Liver (tissue), 9 donors: Measurements from ENCODE around the gene FARP1. TPM values are rescaled to one million over a fixed set of nuclear protein-coding genes. Genes with fewer than 3 reads are reported as not detected.

Experiments
- DNase-seq: peaks from one replicate; pipeline ENCODE4 v3.0.0-alpha.2; 2017; ENCODE audit warnings: low spot score
- H3K27ac ChIP-seq, 2 donors: one replicate each; pipeline ENCODE4 v1.7.0; 2013; ENCODE audit warnings: inconsistent platforms in 2 of 2, low read length in 2 of 2, control low read depth in 1 of 2, low read depth in 1 of 2, mild to moderate bottlenecking in 1 of 2
- H3K27me3 ChIP-seq, 4 donors: one replicate each; pipeline versions ENCODE4 v1.6.1 to v1.7.0; 2013; ENCODE audit warnings: low read length in 3 of 4, inconsistent platforms in 1 of 4, mild to moderate bottlenecking in 1 of 4, moderate library complexity in 1 of 4; ENCODE audit not compliant: control insufficient read depth in 4 of 4, insufficient read depth in 4 of 4
- H3K36me3 ChIP-seq, 4 donors: one replicate each; pipeline versions ENCODE4 v1.6.1 to v1.7.0; 2013; ENCODE audit warnings: low read length in 3 of 4, mild to moderate bottlenecking in 3 of 4, low read depth in 1 of 4, moderate library complexity in 1 of 4; ENCODE audit not compliant: control insufficient read depth in 4 of 4, insufficient read depth in 3 of 4
- H3K4me1 ChIP-seq, 4 donors: one replicate each; pipeline versions ENCODE4 v1.6.1 to v1.7.0; 2013; ENCODE audit warnings: low read length in 3 of 4, mild to moderate bottlenecking in 3 of 4, moderate library complexity in 1 of 4; ENCODE audit not compliant: control insufficient read depth in 4 of 4, insufficient read depth in 4 of 4
- H3K4me3 ChIP-seq, 3 donors: one replicate each; pipeline versions ENCODE4 v1.6.1 to v1.7.0; 2013; ENCODE audit warnings: low read length in 3 of 3, control low read depth in 1 of 3, low read depth in 1 of 3, mild to moderate bottlenecking in 1 of 3
- H3K9ac ChIP-seq, 2 donors: one replicate each; pipeline ENCODE4 v1.7.0; 2013; ENCODE audit warnings: low read length in 2 of 2, mild to moderate bottlenecking in 2 of 2, moderate library complexity in 2 of 2, control low read depth in 1 of 2, low read depth in 1 of 2
- H3K9me3 ChIP-seq, 4 donors: one replicate each; pipeline versions ENCODE4 v1.6.1 to v1.7.0; 2013; ENCODE audit warnings: low read length in 3 of 4; ENCODE audit not compliant: control insufficient read depth in 4 of 4
- ATF3 ChIP-seq: IDR thresholded peaks from 2 replicates; pipeline ENCODE4 v1.6.1; 2016; ENCODE audit warnings: antibody characterized with exemption
- CTCF ChIP-seq: fragments of 150-350 bp; IDR thresholded peaks from 2 replicates; pipeline ENCODE4 v1.5.1; 2017; ENCODE audit warnings: improper control_type of control experiment, low read depth, low read length; ENCODE audit not compliant: missing input control
- EGR1 ChIP-seq, 2 donors: IDR thresholded peaks; 2 replicates each; pipeline ENCODE4 v1.6.1; 2016 to 2018; ENCODE audit warnings: antibody characterized with exemption in 2 of 2, low read depth in 2 of 2
- FOXA1 ChIP-seq: IDR thresholded peaks from 2 replicates; pipeline ENCODE4 v1.6.1; 2016; ENCODE audit warnings: antibody characterized with exemption
- FOXA2 ChIP-seq: IDR thresholded peaks from 2 replicates; pipeline ENCODE4 v1.6.1; 2016; ENCODE audit warnings: antibody characterized with exemption
- GABPA ChIP-seq, 2 donors: IDR thresholded peaks in 1 of 2; conservative IDR thresholded peaks in 1 of 2; 2 replicates each; pipeline ENCODE4 v1.6.1; 2016; ENCODE audit warnings: antibody characterized with exemption in 2 of 2, mild to moderate bottlenecking in 1 of 2, moderate library complexity in 1 of 2
- HNF4A ChIP-seq, 2 donors: conservative IDR thresholded peaks; 2 replicates each; pipeline ENCODE4 v1.6.1; 2016; ENCODE audit warnings: antibody characterized with exemption in 2 of 2, mild to moderate bottlenecking in 2 of 2
- HNF4G ChIP-seq: IDR thresholded peaks from 2 replicates; pipeline ENCODE4 v1.6.1; 2016; ENCODE audit warnings: antibody characterized with exemption
- JUND ChIP-seq, 2 donors: IDR thresholded peaks; 2 replicates each; pipeline ENCODE4 v1.6.1; 2016; ENCODE audit warnings: antibody characterized with exemption in 2 of 2
- MAX ChIP-seq: IDR thresholded peaks from 2 replicates; pipeline ENCODE4 v1.6.1; 2016; ENCODE audit warnings: antibody characterized with exemption
- NR2F2 ChIP-seq: IDR thresholded peaks from 2 replicates; pipeline ENCODE4 v1.6.1; 2016; ENCODE audit warnings: antibody characterized with exemption
- RAD21 ChIP-seq, 2 donors: IDR thresholded peaks; 2 replicates each; pipeline ENCODE4 v1.6.1; 2016; ENCODE audit warnings: antibody characterized with exemption in 2 of 2, mild to moderate bottlenecking in 2 of 2
- REST ChIP-seq: IDR thresholded peaks from 2 replicates; pipeline ENCODE4 v1.6.1; 2016; ENCODE audit warnings: antibody characterized with exemption, mild to moderate bottlenecking
- SP1 ChIP-seq: IDR thresholded peaks from 2 replicates; pipeline ENCODE4 v1.6.1; 2018; ENCODE audit warnings: antibody characterized with exemption, mild to moderate bottlenecking
- TAF1 ChIP-seq: conservative IDR thresholded peaks from 2 replicates; pipeline ENCODE4 v1.6.1; 2016; ENCODE audit warnings: antibody characterized with exemption, mild to moderate bottlenecking
- YY1 ChIP-seq: IDR thresholded peaks from 2 replicates; pipeline ENCODE4 v1.6.1; 2016; ENCODE audit warnings: antibody characterized with exemption, mild to moderate bottlenecking
- ZBTB33 ChIP-seq: IDR thresholded peaks from 2 replicates; pipeline ENCODE4 v1.6.1; 2016; ENCODE audit warnings: antibody characterized with exemption
- WGBS: extraction: QIAGEN DNeasy Blood & Tissue Kit; methylation state at CpG from one replicate; pipeline ENCODE4 v1.1.7; 2013; 5-methylcytosine and 5-hydroxymethylcytosine counted together
- polyA plus RNA-seq, 2 donors: library from polyadenylated mRNA; stranded (reverse) in 1 of 2; unstranded in 1 of 2; fragments of 200-250 nt in 1 of 2; fragments of >200 nt in 1 of 2; fragmentation: Nextera tagmentation in 1 of 2; extraction: Ambion mirVana in 1 of 2; gene quantifications; one replicate each; pipeline versions ENCODE4 v1.2.1 to v1.2.3, GENCODE V29; 2013 to 2015
- total RNA-seq, 2 donors: library from RNA; depleted of rRNA; stranded (reverse); fragments of >200 nt; gene quantifications; one replicate each; pipeline ENCODE4 v1.2.3, GENCODE V29; 2014
- donor health status: healthy.
- donor health status: healthy.
- donor health status: healthy.
- donor health status: healthy.
- donor health status: healthy.

FARP1 gene
- total and polyA plus RNA-seq, 4 donors = 28.4 to 62.6 (median 39.8) TPM

GRCh38 chr13:98457053-98457452 lies 314.2 kb downstream of the FARP1 start (continued):
- TF ChIP-seq CTCF = no peak
- no peak for TF ChIP-seq ATF3
- no peak for TF ChIP-seq YY1
- TF ChIP-seq HNF4A (conservative IDR thresholded peaks at IDR 0.05) = no peak
- no peak for TF ChIP-seq NR2F2
- TF ChIP-seq GABPA (IDR thresholded peaks at IDR 0.05 in 1 of 2, conservative IDR thresholded peaks at IDR 0.05 in 1 of 2) = no peak

- 90% methylated on average over 16 of the region's 16 CpGs for WGBS
- no peaks in the 10 kb centered on the region for H3K27me3 ChIP-seq
- TF ChIP-seq REST = no peak
- TF ChIP-seq HNF4A (conservative IDR thresholded peaks at IDR 0.05) = no peak
- no peak for TF ChIP-seq GABPA (IDR thresholded peaks at IDR 0.05 in 1 of 2, conservative IDR thresholded peaks at IDR 0.05 in 1 of 2)
- no peak for TF ChIP-seq TAF1
- no peak for TF ChIP-seq FOXA2
- TF ChIP-seq FOXA1 = no peak
- no peak for TF ChIP-seq YY1
- TF ChIP-seq ZBTB33 = no peak
- H3K27ac ChIP-seq = no peak overlapping the region
- H3K4me1 ChIP-seq = peaks cover 0 to 12% (median 6%) of the 10 kb centered on the region in 4 donors
- H3K36me3 ChIP-seq = peaks cover 12 to 56% (median 39%) of the 10 kb centered on the region in 4 donors
- DNase-seq = no peak
- H3K4me3 ChIP-seq = no peak overlapping the region
- H3K9ac ChIP-seq = no peak overlapping the region
- H3K9me3 ChIP-seq = no peaks in the 10 kb centered on the region
Measured at GRCh38 chr13:98458431-98458830, 315.5 kb downstream of the FARP1 start.

GRCh38 chr13:98459171-98459681 lies 316.3 kb downstream of the FARP1 start:
- Histone ChIP-seq H3K27ac (no peak overlapping the region), H3K27me3 (no peaks in the 10 kb centered on the region), H3K9me3 (no peaks in the 10 kb centered on the region), H3K9ac (no peak overlapping the region), H3K4me3 (no peak overlapping the region), H3K36me3 (peaks cover 12 to 60% (median 41%) of the 10 kb centered on the region in 4 donors), H3K4me1 (peaks cover 0 to 7% (median 5%) of the 10 kb centered on the region in 4 donors)
- 97% methylated on average over 18 of the region's 18 CpGs for WGBS
- DNase-seq = no peak
- TF ChIP-seq CTCF = no peak
- TF ChIP-seq SP1 = no peak
- no peak for TF ChIP-seq ATF3
- TF ChIP-seq MAX = no peak
- TF ChIP-seq RAD21 (IDR thresholded peaks at IDR 0.05) = no peak
- TF ChIP-seq YY1 = no peak
- TF ChIP-seq FOXA2 = no peak
- no peak for TF ChIP-seq EGR1 (IDR thresholded peaks at IDR 0.05; ENCODE audit: low read depth in 2 of 2)
- TF ChIP-seq GABPA (IDR thresholded peaks at IDR 0.05 in 1 of 2, conservative IDR thresholded peaks at IDR 0.05 in 1 of 2) = no peak
- TF ChIP-seq JUND (IDR thresholded peaks at IDR 0.05) = no peak
- TF ChIP-seq HNF4G = no peak
- TF ChIP-seq ZBTB33 = no peak
- no peak for TF ChIP-seq NR2F2
